Retinal pigment epithelial cell (primary cell): ENCODE measurements around the gene LRTM2.

Experiments used
- DNase-seq: peaks from one replicate; pipeline ENCODE4 v3.0.0-alpha.2; 2010; ENCODE audit warnings: low read depth
- H3K4me3 ChIP-seq: 2 replicates; pipeline ENCODE4 v1.5.1; 2011; ENCODE audit warnings: mild to moderate bottlenecking, low read length, control low read depth, moderate library complexity
- TF ChIP-seq, protein P1 (sequence below): conservative IDR thresholded peaks from 2 replicates; pipeline ENCODE4 v1.5.1; 2011; ENCODE audit warnings: low read depth, low read length, control low read depth, inconsistent platforms

The LRTM2 gene

DNA sequence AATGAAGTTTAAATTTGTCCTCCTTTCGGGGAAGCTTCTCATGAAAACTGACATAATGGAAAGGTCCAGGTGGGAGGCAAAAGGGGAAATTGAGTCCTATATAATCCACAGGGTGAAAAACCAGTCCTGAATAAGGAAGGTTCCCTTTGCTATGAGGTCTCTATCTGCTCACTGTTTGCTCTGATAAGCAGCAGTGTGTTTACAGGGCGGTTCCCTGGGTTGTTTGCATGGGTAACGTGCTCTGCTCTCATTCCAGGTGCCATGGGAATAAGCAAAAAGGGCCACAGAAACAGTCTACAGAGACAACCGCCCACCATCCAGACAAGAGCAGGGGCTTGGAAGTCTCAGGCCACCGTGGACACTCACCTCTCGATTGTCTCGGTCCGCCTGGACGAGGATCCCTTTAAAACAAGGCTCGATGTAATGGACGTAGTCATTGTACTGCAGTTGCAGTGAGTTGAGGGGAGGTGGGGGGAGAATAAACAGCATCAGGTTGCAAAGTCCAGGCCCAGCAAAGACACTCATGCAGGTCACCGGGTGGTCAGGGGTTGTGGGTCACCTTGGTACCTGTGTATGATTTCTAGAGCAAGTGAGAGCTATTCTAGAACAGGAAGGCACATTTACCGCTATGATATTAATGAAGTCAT lies 65.4 kb downstream of the LRTM2 start:
- TF ChIP-seq, protein P1, sequence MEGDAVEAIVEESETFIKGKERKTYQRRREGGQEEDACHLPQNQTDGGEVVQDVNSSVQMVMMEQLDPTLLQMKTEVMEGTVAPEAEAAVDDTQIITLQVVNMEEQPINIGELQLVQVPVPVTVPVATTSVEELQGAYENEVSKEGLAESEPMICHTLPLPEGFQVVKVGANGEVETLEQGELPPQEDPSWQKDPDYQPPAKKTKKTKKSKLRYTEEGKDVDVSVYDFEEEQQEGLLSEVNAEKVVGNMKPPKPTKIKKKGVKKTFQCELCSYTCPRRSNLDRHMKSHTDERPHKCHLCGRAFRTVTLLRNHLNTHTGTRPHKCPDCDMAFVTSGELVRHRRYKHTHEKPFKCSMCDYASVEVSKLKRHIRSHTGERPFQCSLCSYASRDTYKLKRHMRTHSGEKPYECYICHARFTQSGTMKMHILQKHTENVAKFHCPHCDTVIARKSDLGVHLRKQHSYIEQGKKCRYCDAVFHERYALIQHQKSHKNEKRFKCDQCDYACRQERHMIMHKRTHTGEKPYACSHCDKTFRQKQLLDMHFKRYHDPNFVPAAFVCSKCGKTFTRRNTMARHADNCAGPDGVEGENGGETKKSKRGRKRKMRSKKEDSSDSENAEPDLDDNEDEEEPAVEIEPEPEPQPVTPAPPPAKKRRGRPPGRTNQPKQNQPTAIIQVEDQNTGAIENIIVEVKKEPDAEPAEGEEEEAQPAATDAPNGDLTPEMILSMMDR, result no peak
- DNase-seq, result no peak

More for the DNA sequence above, 65.4 kb downstream of the LRTM2 start:
- H3K4me3 ChIP-seq, result no peak overlapping the region
